Neural progenitor cell (in vitro differentiated cells): ENCODE measurements around the gene KCNK5.

Experiments
- CTCF ChIP-seq: fragments of 200-600 bp; sonication (generic); IDR thresholded peaks from 2 replicates; pipeline ENCODE4 v1.5.1; 2017; ENCODE audit warnings: antibody characterized with exemption, mild to moderate bottlenecking
- EZH2 ChIP-seq: fragments of 200-600 bp; sonication (generic); IDR thresholded peaks from 2 replicates; pipeline ENCODE4 v1.6.1; 2017; ENCODE audit warnings: antibody characterized with exemption, mild to moderate bottlenecking, moderate library complexity
- EZH2phosphoT487 ChIP-seq: fragments of 200-600 bp; sonication (generic); IDR thresholded peaks from 2 replicates; pipeline ENCODE4 v1.6.1; 2017; ENCODE audit warnings: antibody characterized with exemption

GRCh38 chr6:39236742-39237141, 7.5 kb upstream of the KCNK5 start:
- no peak for TF ChIP-seq CTCF
- TF ChIP-seq EZH2phosphoT487: no peak
- TF ChIP-seq EZH2: no peak
